ENCODE results near the gene ICA1.
"Not testable (repeated sequence)": the region's sequence is repeated elsewhere in the genome, so short reads cannot be mapped to it uniquely, and the experiment has no call there.

ICA1 gene

GRCh38 chr7:8128449-8129317, 133.3 kb downstream of the ICA1 start:
- DNase-seq: no peak

GRCh38 chr7:8126601-8127167, 135.3 kb downstream of the ICA1 start:
- no peak for DNase-seq

- no peak for DNase-seq
Observed at GRCh38 chr7:8125680-8126444, 136.1 kb downstream of the ICA1 start.

GRCh38 chr7:8121243-8121642, 140.7 kb downstream of the ICA1 start:
- no peak for DNase-seq

GRCh38 chr7:8120390-8121058, 141.4 kb downstream of the ICA1 start:
- DNase-seq: no peak

GRCh38 chr7:8119262-8119661, 142.7 kb downstream of the ICA1 start:
- DNase-seq: no peak

- DNase-seq: no peak
Observed at GRCh38 chr7:8117195-8117594, 144.8 kb downstream of the ICA1 start.

GRCh38 chr7:8115547-8116402, 146.2 kb downstream of the ICA1 start:
- DNase-seq: no peak

GRCh38 chr7:8114175-8114574, 147.8 kb downstream of the ICA1 start:
- DNase-seq: no peak

GRCh38 chr7:8113184-8113583, 148.8 kb downstream of the ICA1 start:
- no peak for DNase-seq

- DNase-seq: no peak
Observed at GRCh38 chr7:8112685-8113084, 149.3 kb downstream of the ICA1 start.

GRCh38 chr7:8111282-8111960, 150.5 kb downstream of the ICA1 start:
- no peak for DNase-seq

GRCh38 chr7:8109196-8110022, 152.6 kb downstream of the ICA1 start:
- no peak for DNase-seq

GRCh38 chr7:8105449-8106095, 156.4 kb downstream of the ICA1 start:
- DNase-seq: no peak

GRCh38 chr7:8103282-8103681, 158.7 kb downstream of the ICA1 start:
- no peak for DNase-seq

GRCh38 chr7:8101292-8101691, 160.7 kb downstream of the ICA1 start:
- not testable (repeated sequence) for DNase-seq

- DNase-seq: no peak
Observed at GRCh38 chr7:8094164-8095140, 167.5 kb downstream of the ICA1 start.

- no peak for DNase-seq
Observed at GRCh38 chr7:8092140-8092539, 169.8 kb downstream of the ICA1 start.

All from amniotic stem cell (primary cell).